Measurements from ENCODE around the gene PVALEF. TPM values are rescaled to one million over a fixed set of nuclear protein-coding genes. Genes with fewer than 3 reads are reported as not detected.
"Not testable (repeated sequence)": the region's sequence is repeated elsewhere in the genome, so short reads cannot be mapped to it uniquely, and the experiment has no call there.

PVALEF gene
- total RNA-seq, 2 donors from 2014 or later = not detected

DNA sequence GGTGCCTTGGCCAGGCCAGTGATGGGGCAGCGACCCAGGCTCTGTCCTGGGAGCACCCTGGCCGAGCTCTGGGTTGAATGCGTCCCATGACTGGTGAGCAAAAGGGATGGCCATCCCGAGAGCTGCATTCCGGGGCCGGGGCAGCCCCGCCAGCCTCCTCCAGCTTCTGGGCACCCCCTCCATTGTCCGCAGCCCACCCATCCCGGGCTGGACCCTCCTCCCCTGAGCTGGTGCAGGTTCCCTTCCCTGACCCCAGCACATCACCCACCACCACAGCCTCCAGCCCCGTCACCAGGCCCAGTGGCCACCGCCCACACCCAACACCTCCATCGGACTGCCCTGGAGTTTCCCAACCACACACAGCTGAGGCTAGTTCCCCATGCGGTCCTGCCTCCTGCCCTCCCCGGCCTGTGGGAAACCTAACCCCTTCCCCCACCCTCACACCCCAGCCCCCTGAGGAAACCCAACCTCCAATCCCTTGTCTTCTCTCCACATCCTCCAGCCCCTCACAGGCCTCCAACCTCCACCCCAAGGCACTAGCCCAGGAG, 16.2 kb upstream of the PVALEF start:
- H3K4me3 ChIP-seq = no peak overlapping the region

DNA sequence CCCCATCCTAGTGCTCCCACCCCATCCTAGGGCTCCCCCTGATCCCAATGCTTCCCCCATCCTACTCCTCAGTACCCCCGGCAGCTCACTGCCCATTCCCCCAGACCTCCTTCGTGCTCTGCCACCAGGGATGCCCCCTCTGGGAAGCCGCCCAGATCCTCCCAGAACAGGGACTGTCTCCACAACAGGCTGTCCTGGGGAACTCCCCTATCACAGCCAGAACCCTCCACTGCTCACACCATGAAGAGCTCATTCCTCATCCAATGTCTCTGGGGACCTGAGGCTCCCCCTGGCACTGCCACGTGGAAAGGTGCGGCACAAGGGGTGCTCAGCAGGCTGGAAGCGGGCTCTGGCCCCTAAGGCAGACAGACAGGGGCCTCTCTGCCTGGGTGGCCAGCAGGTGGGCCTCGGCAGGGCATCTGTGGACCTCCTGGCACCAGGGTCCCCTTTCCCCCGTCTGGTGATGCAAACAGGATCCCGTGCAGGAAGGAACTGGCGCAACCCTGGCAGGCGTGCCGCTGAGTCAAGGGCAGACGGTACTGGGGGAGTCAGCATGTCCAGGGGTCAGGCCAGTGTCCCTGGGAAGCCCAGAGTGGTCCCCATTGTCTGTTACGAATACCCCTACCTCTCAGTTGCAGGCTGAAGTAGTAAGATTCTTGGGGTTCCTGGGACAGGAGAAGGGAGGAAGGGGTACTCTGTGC, 14.8 kb upstream of the PVALEF start:
- no peaks in the 10 kb centered on the region for H3K36me3 ChIP-seq
- DNase-seq = no peak
- H3K4me3 ChIP-seq = no peak overlapping the region
- H3K9ac ChIP-seq (ENCODE audit: low read depth in 2 of 2, low read length in 2 of 2) = no peak overlapping the region
- H3K4me1 ChIP-seq = no peaks in the 10 kb centered on the region
- TF ChIP-seq, protein P1, sequence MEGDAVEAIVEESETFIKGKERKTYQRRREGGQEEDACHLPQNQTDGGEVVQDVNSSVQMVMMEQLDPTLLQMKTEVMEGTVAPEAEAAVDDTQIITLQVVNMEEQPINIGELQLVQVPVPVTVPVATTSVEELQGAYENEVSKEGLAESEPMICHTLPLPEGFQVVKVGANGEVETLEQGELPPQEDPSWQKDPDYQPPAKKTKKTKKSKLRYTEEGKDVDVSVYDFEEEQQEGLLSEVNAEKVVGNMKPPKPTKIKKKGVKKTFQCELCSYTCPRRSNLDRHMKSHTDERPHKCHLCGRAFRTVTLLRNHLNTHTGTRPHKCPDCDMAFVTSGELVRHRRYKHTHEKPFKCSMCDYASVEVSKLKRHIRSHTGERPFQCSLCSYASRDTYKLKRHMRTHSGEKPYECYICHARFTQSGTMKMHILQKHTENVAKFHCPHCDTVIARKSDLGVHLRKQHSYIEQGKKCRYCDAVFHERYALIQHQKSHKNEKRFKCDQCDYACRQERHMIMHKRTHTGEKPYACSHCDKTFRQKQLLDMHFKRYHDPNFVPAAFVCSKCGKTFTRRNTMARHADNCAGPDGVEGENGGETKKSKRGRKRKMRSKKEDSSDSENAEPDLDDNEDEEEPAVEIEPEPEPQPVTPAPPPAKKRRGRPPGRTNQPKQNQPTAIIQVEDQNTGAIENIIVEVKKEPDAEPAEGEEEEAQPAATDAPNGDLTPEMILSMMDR (IDR thresholded peaks at IDR 0.05) = no peak
- H3K27ac ChIP-seq = no peak overlapping the region
- H3K9me3 ChIP-seq = no peaks in the 10 kb centered on the region
- intact Hi-C loops (cut with DNase I) = no loop called here
- no peaks in the 10 kb centered on the region for H3K27me3 ChIP-seq

More for the DNA sequence above, 16.2 kb upstream of the PVALEF start:
- no peak for DNase-seq
- no peak overlapping the region for H3K9ac ChIP-seq (ENCODE audit: low read depth in 2 of 2, low read length in 2 of 2)
- no peaks in the 10 kb centered on the region for H3K27me3 ChIP-seq
- no peak overlapping the region for H3K27ac ChIP-seq
- intact Hi-C loops (cut with DNase I) = no loop called here
- no peaks in the 10 kb centered on the region for H3K9me3 ChIP-seq
- H3K4me1 ChIP-seq = no peaks in the 10 kb centered on the region
- TF ChIP-seq, protein P1 (IDR thresholded peaks at IDR 0.05) = no peak
- H3K36me3 ChIP-seq = no peaks in the 10 kb centered on the region

DNA sequence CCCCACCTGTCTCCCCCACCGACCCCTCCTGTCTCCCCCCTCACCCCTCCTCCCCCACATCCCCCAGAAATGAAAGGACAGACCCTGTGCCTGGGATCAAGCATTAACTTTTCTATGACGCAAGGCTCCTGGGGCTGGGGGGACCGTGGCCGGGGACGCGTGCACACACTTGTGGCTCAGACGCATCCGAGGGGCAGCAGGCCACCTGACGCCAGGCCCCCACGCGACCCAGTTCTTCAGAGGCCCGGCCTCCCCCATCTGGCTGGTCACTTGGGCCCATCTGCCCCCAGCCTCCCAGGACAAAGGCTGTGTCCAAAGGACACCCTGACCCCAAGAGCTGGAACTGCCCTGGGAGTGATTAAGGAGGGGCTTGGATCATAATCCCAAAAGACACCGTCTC, 14.0 kb upstream of the PVALEF start:
- intact Hi-C loops (cut with DNase I) = no loop called here
- Histone ChIP-seq H3K4me3 (no peak overlapping the region), H3K27ac (no peak overlapping the region), H3K27me3 (no peaks in the 10 kb centered on the region), H3K9me3 (no peaks in the 10 kb centered on the region), H3K4me1 (no peaks in the 10 kb centered on the region), H3K9ac (ENCODE audit: low read depth in 2 of 2, low read length in 2 of 2) (no peak overlapping the region), H3K36me3 (no peaks in the 10 kb centered on the region)
- TF ChIP-seq, protein P1 (IDR thresholded peaks at IDR 0.05) = no peak
- no peak for DNase-seq

DNA sequence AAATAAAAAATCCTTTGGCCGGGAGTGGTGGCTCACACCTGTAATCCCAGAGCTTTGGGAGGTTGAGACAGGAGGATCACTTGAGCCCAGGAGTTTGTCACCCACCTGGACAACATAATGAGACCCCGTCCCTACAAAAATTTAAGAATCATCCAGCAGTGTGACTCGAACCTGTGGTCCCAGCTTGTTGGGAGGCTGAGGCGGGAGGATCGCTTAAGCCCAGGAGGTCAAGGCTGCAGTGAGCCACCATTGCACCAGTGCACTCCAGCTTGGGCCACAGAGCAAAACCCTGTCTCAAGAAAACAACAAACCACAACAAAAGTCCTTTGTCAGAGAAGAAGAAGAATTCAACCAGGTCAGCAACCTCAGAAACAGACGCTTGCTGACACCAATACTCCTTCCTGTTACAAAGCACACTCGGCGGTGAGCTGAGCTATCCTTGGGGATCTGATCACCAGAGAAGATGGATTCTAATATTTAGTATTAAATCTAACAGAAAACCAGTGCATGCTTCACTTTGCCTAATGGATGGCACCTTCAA, 12.9 kb upstream of the PVALEF start:
- TF ChIP-seq, protein P1 (IDR thresholded peaks at IDR 0.05) = no peak
- H3K9ac ChIP-seq (ENCODE audit: low read depth in 2 of 2, low read length in 2 of 2) = no peak overlapping the region
- no peaks in the 10 kb centered on the region for H3K27me3 ChIP-seq
- no peaks in the 10 kb centered on the region for H3K4me1 ChIP-seq
- H3K27ac ChIP-seq = no peak overlapping the region
- no peak overlapping the region for H3K4me3 ChIP-seq
- no peak for DNase-seq
- intact Hi-C loops (cut with DNase I) = no loop called here
- no peaks in the 10 kb centered on the region for H3K36me3 ChIP-seq
- no peaks in the 10 kb centered on the region for H3K9me3 ChIP-seq

DNA sequence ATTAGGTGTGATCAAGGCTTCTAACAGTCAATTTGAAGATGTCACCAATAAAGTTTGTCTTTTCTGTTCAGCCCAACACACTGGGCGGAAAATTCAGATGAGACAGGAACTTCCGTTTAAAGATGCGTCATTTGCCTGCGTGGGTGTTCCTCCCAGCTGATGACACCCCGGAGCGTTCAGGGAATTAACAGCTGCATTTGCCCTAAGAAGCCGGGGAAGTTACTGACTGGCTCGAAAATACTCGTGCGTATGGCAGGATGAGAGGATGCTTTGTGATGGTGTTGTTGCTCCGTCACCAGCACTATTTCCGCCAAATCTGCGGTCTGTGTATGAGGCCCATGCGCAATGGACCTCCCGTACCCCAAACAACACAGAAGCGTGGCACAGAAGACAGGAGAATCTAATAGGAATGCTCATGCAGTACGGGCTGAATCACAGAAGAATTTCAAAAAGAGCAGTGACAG, 11.9 kb upstream of the PVALEF start:
- no peak for DNase-seq
- Histone ChIP-seq H3K9me3 (no peaks in the 10 kb centered on the region), H3K27me3 (no peaks in the 10 kb centered on the region), H3K36me3 (no peaks in the 10 kb centered on the region), H3K4me3 (no peak overlapping the region), H3K4me1 (no peaks in the 10 kb centered on the region), H3K27ac (no peak overlapping the region), H3K9ac (ENCODE audit: low read depth in 2 of 2, low read length in 2 of 2) (no peak overlapping the region)
- intact Hi-C loops (cut with DNase I) = no loop called here
- TF ChIP-seq, protein P1 (IDR thresholded peaks at IDR 0.05) = no peak

DNA sequence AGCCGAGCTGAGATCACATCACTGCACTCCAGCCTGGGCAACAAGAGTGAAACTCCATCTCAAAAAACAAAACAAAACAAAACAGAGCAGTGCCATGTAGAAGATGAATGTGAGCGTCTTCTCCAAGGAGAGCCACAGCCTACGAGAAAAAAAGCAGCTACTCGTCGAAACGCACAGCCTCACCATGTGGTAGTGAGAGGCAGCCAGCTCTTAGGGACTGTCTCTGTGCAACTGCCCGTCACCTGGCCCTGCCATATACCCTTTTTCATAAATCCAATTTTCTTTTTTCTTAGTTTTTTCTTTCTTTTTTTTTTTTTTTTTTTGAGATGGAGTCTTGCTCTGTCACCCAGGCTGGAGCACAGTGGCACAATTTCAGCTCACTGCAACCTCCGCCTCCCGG, 11.3 kb upstream of the PVALEF start:
- H3K27me3 ChIP-seq; H3K27ac ChIP-seq; H3K9me3 ChIP-seq; intact Hi-C loops (cut with DNase I); DNase-seq; H3K9ac ChIP-seq (ENCODE audit: low read depth in 2 of 2, low read length in 2 of 2); H3K4me3 ChIP-seq; H3K4me1 ChIP-seq; H3K36me3 ChIP-seq: not testable (repeated sequence)

Measured in colonic mucosa (tissue), 4 donors.